CD4-positive, alpha-beta T cell treated with Interleukin-17A for 1 hour (primary cell): ENCODE measurements around the gene MACROD2.
"Not testable (repeated sequence)": the region's sequence is repeated elsewhere in the genome, so short reads cannot be mapped to it uniquely, and the experiment has no call there.

Source experiments
- DNase-seq: peaks from one replicate; pipeline ENCODE4 v3.0.0-alpha.2; 2020

The MACROD2 gene

GRCh38 chr20:15076785-15077184 lies 1081.5 kb downstream of the MACROD2 start:
- DNase-seq: no peak

GRCh38 chr20:15077733-15078250 lies 1082.5 kb downstream of the MACROD2 start:
- no peak for DNase-seq

DNA sequence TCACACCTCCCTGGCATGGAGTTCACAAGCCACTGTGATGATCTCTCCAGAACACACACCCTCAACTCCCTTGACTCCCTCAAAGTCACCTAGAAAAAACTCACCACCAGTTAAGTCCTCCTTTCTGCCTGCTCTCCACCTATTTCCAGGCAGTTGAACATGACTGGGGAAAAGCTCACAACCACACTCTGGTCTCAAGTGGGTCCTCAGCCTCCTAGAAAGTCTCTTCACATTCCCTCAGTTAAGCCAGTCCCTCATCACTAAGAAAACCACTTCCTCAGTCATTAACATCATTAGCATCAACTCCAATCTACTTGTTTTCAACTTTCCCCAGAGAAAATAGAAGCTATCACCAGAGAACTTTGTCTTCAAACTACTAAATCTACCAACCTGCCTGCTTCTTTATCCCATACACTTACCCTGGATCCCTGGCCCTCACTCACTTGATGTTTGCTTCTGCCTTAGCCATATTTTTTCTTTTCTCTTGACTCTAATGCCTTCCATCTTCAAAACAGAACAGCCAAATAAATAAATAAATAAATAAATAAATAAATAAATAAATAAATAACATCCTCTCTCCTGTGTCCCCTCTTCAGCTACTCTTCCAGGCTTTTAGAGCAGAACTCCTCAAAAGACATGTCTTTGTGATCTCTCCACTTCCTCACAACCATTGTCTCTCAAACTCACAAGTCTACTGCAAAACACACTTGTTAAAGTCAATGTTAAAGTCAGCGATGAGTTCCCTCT lies 1084.5 kb downstream of the MACROD2 start:
- no peak for DNase-seq

GRCh38 chr20:15081261-15081660 lies 1085.9 kb downstream of the MACROD2 start:
- no peak for DNase-seq

DNA sequence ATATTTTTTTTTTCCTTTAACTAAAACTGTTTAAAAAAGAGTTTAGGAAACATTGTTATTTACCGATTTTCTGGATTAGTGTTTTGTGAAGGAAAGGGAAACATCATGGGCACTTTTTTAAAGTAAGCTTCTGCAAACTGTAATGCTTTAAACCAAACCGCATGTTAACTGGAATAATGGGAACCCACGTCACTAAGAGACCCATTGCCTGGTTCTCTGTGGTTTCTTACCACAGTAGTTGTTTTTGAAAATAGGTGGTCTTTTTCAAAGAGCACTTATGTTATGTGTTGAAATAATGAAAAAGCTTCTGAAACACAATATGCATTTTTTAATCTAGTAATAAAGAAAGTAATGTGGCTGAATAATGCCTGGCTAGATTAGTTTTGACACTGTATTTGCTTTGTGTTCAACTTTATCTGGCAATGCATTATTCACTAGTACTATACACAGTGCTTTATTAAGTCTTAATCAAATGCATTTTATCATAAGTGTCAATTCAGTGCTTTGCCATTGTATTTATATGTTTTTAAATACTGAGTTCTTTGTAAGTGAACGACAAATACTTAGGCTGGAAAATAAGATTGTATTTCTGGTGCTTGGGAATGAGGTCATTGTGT lies 1096.2 kb downstream of the MACROD2 start:
- DNase-seq: no peak

- no peak for DNase-seq
Observed at GRCh38 chr20:15098351-15098750, 1103.0 kb downstream of the MACROD2 start.

DNA sequence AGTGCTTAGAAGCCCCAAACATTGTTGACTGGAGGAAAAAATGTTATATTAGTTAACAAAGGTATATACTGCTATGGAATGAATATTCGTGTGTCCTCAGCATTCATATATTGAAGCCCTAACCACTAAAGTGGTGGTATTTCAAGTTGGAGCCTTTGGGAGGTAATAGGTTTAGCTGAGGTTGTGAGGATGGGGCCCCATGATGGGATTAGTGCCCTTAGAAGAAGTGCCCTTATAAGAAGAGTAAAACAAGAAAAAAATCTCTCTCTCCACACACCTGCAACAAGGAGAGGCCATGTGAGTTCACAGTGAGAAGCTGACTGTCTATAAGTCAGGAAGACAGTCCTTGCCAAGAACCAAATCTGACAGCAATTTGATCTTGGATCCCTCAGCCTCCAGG lies 1103.8 kb downstream of the MACROD2 start:
- DNase-seq: no peak

DNA sequence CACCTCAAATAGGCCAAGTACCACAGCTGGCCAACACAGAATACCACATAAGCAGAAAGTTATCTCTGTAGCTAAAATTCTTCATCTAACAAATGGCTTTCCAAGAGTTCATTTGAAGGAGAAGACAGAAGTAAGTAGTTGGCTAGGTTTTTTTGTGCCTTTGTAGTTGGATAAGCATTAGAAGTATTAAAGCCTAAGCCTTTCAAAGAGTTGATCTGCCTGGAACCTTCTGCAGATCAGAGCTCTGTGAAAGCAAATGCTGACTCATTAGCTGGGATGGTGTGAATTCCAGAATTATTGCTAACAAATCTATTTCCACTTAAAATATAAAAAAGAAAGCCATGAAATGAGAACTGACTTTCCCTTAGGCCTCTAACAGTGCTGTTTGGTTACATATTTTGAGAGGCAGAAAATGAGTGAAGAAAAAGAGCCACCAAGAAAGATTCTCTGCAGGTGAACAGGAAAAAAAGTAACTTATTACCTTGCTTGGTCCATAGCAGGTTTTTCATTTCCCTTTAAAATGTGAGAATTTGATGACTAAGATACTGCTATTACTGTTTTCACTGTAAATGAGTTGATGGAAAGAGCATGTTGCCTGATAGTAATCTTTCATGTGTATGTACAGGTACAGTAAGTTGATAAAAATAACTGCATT lies 1105.3 kb downstream of the MACROD2 start:
- no peak for DNase-seq

- no peak for DNase-seq
Observed at GRCh38 chr20:15107931-15108330, 1112.6 kb downstream of the MACROD2 start.

- DNase-seq: no peak
Observed at GRCh38 chr20:15109494-15109893, 1114.2 kb downstream of the MACROD2 start.

- no peak for DNase-seq
Observed at GRCh38 chr20:15111654-15112053, 1116.3 kb downstream of the MACROD2 start.

DNA sequence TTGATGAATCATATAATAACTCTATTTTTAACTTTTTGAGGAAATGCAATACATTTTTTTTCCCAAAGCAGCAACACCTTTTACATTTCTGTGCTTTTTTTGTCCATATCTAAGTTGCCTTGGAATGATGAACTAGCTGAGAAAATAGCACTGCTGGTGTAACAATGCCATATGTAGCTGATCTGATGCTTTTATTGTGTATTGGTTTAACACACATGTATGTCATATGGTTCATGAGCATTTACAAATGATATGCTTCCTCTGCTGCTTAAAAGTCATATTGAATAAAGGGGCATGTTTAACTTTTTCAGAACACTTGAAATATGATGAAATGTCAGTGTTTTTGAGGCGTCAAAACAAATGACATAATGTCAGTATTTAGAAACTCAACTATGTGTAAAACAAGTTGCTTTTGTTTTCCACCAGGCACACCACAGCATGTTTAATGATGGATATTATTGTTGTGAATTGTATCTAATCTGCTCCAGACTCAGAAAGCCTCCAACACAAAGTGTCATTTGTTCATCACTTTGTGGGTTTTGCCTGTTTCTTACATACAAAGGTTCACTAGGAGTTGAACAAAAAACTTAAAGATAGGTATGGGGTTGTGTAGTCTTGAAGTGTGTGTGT lies 1117.9 kb downstream of the MACROD2 start:
- DNase-seq: no peak

DNA sequence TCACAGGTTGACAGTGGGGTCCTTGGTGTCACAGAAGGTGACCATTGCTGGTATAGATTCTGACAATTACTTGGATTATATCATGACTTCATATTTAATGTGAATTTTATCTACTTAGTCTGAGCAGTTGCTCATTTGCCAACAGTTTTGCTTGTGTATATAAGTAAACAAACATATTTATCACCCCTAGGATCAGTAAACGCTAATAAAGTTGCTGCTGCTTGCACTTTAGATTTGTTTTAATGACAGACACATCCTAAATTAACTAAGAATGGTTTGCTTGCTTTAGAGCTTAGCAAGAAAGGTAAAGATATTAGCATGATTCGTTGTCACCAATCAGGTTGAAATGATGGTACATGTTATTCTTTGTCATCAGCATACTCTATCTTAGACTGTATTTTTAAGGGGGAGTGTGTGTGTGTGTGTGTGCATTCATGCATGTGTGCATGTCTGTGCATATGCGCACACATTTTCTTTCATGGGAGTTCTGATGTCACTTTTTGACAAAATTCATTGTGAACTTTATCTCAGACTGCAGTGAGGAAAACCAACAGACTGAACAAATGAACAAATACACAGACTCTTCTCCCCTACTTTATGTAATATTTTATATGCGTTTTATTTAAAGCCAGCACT lies 1124.7 kb downstream of the MACROD2 start:
- no peak for DNase-seq

DNA sequence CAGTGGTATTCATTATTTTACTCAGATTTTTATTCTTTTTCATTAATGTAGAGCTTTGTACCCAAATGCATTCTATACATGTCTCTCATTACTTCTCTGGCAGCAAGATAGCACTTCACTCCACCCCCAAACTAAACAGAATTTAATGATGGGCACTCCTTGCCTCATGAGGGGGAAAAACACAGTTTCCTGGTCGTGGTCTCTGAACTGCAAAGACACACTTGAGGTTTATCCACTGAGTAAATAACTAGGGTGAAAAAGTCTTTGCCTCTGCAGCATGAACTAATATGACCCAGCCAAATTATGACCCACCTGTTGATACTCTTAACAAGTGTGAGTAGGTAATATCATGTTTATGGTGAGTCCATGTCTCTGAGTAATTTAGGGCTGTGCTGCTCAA lies 1127.3 kb downstream of the MACROD2 start:
- no peak for DNase-seq

- DNase-seq: no peak
Observed at GRCh38 chr20:15131176-15131575, 1135.9 kb downstream of the MACROD2 start.

DNA sequence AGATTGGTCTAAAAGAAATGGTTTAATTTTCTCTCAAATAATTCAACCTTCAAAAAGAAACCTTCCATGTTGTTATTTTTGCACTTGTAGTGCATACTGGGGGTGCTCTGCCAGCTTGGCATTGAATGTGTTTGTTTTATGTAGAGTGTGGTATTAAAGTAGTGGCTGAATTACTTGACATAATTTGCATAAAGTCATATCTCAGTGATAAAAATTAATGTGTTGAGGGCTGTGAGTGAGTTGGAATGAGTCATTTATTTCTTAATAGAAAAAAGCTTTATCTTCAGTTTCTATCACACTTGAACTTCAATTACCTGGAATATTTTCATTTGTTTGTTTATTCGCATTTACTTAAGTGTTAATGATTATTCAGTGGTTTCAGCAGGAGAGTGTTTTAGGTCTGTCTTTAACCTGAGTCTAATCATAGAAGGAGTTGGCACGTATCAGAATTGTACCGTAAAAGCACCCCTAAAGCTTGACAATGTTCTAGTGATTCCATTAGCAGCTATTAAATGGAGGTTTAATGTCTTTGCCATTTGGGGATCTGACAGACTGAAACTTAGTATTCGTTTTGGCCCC lies 1143.3 kb downstream of the MACROD2 start:
- DNase-seq: no peak

GRCh38 chr20:15139522-15139921 lies 1144.2 kb downstream of the MACROD2 start:
- no peak for DNase-seq

- no peak for DNase-seq
Observed at GRCh38 chr20:15140286-15140685, 1145.0 kb downstream of the MACROD2 start.

- not testable (repeated sequence) for DNase-seq
Observed at GRCh38 chr20:15140940-15141339, 1145.6 kb downstream of the MACROD2 start.

- DNase-seq: no peak
Observed at GRCh38 chr20:15141861-15142260, 1146.5 kb downstream of the MACROD2 start.

DNA sequence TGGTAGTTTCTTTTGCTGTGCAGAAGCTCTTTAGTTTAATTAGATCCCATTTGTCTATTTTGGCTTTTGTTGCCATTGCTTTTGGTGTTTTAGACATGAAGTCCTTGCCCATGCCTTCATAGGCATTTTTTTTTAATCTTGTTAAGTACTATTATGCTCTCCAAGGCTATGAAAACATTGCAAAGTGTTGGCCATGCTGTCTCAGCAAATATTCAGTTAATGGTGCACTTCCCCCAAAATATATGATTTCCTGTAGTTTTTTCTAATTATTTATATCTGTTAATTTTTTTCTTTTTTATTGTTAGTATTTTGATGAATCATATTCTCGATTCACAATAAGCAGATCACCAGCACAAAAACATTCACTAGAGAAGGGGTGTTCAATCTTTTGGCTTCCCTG lies 1148.2 kb downstream of the MACROD2 start:
- no peak for DNase-seq

GRCh38 chr20:15144916-15145315 lies 1149.6 kb downstream of the MACROD2 start:
- DNase-seq: no peak

DNA sequence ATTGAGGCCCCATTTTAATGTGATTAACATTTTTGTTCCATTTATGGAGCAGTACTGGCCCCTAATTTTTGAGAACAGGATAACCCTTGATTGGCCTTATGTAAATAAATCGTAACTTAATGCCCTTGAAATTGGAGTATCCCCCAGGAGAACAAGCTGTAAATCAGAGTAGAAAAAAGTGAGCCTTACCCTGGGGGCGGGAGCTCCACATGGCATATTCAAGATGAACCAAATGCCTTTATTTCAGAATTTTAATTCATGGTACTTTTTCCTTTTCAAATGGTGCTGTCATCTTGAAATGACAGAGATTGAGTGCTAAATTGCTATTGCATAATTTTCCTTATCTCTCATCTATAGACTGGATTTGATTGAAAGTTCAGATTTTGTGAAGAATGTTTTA lies 1151.6 kb downstream of the MACROD2 start:
- DNase-seq: no peak
